GM10248 (cell line): ENCODE data around the gene HCRTR1.

Experiments
- CTCF ChIA-PET: fragments of 300-600 bp; sonication (Branson Sonifier 250); formaldehyde crosslinking; extraction: SDS; loops from one replicate; lab custom pipeline; 2021; ENCODE audit warnings: antibody characterized with exemption; lab: Yijun Ruan, JAX
- POLR2A ChIA-PET: fragments of 350-650 bp; sonication (Branson Sonifier 250); formaldehyde crosslinking; extraction: SDS; loops from one replicate; lab custom pipeline; 2020; ENCODE audit warnings: antibody characterized with exemption; lab: Yijun Ruan, JAX
- DNase-seq: peaks from one replicate; pipeline ENCODE4 v3.0.0; 2012; ENCODE audit errors: extremely low spot score
- CTCF ChIP-seq: IDR thresholded peaks from 2 replicates; pipeline ENCODE4 v1.5.1; 2012; ENCODE audit warnings: mild to moderate bottlenecking, low read depth; ENCODE audit errors: extremely low read depth, missing control alignments, control extremely low read depth

The HCRTR1 gene

DNA sequence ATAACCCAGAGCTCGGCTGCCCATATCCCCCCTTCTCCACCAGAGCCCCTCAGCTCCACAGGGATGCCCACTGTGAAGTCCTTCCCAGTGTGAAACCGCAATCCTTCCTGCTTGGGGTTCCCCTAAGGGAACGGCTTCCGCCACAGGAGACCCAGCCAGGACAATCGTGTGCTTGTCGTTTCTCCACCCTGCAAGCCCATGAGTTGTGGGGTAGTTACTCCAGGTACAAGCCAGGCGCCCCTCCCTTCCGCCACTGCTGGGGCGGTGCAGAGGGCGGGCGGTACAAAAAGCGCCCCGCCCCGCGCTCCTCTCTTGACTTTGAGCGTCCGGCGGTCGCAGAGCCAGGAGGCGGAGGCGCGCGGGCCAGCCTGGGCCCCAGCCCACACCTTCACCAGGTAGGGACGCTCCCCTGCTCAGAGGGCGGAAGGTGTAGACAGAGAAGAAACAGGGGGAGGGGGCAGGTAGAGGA is 41.3 kb upstream of the HCRTR1 start, which contains the start of gene TINAGL1:
TSS of gene TINAGL1 (plus strand) at position 315 of the 469 bp plus-strand sequence. CDS start 634 bp downstream, outside the sequence.
- no peak for TF ChIP-seq CTCF
- DNase-seq, result no peak
- CTCF ChIA-PET, result interaction anchor here (1.4 kb wide), 1 partner anchor 22 kb away, joined by 3 read pairs; no protein-coding TSS in a partner anchor
- POLR2A ChIA-PET, result no interaction called here

DNA sequence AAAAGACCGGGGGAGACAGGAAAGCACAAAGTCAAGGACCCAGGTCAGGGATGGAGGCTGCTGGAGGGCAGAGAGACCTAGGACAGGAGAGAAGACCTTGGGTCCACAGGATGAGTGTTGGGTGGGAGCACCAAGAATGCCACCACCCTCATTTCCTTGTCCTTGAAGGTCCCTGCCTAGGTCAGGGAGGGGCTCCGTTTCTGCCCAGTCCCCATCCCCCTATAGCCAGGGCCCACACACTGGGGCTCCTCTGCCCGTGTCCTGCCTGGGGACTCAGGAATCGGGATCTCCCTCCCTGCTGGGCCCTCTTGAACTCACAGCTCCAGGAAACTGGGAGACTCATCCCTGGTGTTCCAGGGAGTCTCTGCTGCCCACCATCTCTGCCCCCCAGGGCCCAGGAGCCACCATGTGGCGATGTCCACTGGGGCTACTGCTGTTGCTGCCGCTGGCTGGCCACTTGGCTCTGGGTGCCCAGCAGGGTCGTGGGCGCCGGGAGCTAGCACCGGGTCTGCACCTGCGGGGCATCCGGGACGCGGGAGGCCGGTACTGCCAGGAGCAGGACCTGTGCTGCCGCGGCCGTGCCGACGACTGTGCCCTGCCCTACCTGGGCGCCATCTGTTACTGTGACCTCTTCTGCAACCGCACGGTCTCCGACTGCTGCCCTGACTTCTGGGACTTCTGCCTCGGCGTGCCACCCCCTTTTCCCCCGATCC is 40.6 kb upstream of the HCRTR1 start:
- ChIA-PET POLR2A (no interaction called here), CTCF (interaction anchor here (0.9 to 1.0 kb wide), 2 partner anchors 16 to 42 kb away, joined by 3 read pairs; no protein-coding TSS in a partner anchor)
- TF ChIP-seq CTCF, result no peak
- DNase-seq, result no peak

DNA sequence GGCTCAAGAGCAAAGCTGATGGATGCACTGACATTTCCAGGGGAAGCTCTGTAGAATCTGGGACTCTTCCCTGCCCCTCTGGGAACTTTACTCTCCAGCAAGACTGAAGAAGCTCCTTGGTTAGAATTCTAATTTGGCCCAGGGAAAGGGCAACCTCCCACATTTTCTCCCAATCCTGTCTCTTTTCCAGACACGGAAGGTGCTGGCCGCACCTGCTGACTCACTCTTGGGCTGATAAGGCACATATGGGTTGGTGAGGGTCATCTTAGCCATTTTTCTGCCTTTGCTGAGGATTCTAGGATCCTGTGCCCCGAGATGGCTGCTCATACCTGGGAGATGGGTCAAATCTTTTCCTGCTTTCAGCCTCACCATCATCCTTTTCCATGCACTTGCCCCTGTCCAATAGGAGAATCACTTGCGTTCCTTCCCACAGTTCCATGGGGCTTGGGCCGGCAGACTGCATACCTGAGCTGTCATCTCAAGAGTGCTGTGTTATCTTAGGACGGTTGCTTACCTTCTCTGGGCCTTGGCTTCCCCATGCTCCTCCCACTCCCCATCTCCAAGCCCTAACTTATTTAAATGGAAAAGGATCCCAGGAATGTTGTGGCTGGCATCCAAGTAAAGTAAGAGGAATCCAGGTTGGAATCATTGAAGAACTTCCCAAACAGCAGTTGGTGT is 39.8 kb upstream of the HCRTR1 start:
- POLR2A ChIA-PET, result no interaction called here
- no peak for TF ChIP-seq CTCF
- CTCF ChIA-PET, result interaction anchor here (0.7 to 1.8 kb wide), 8 partner anchors 10 to 212 kb away, joined by 3 to 6 read pairs (median 4); no protein-coding TSS in a partner anchor
- no peak for DNase-seq

DNA sequence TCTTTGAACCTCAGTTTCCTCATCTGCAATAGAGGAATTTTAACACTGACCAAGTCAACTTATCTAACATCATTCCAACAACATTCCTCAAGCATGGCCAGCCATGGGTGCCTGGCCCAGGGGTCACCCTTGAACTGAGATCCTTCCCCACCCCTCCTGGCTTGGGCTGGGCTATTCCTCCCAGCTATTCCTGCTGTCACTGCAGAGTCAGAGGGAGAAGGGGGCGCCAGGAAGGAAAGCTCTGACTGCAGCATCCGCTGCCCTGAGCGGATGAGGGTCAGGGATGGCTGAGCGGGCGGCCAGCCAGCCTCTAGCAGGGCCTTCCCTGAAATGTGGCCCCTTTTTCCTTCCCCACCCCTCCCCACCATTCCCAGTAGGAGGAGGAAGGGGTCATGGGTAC is 38.1 kb upstream of the HCRTR1 start:
- no peak for TF ChIP-seq CTCF
- ChIA-PET CTCF (interaction anchor here (0.8 to 1.9 kb wide), 6 partner anchors 8 to 210 kb away, joined by 3 to 6 read pairs (median 5); no protein-coding TSS in a partner anchor), POLR2A (no interaction called here)
- no peak for DNase-seq

DNA sequence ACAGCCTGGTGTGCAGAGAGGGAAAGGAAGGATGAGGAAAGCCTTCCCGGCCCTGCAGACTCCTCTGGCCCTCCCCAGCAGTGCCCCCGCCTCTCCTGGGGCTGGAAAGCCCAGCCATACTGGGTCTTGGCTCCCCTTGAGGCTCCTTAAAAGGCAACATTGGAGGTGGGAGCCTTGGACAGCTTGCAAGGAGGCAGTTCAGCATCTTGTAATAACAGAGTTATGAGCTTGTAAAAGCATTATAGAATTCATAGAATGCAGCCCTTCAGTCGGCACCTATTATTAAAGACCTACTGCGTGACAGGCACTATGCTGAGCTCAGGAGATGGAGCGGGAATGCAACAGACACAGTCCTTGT is 37.0 kb upstream of the HCRTR1 start:
- ChIA-PET POLR2A (interaction anchor here (0.6 kb wide), 1 partner anchor 68 kb away, joined by 8 read pairs; no protein-coding TSS in a partner anchor), CTCF (interaction anchor here (0.8 to 1.6 kb wide), 4 partner anchors 11 to 17 kb away, joined by 3 to 5 read pairs (median 5); no protein-coding TSS in a partner anchor)
- no peak for DNase-seq
- TF ChIP-seq CTCF, result no peak

GRCh38 chr1:31580891-31581603 is 36.4 kb upstream of the HCRTR1 start:
- ChIA-PET POLR2A (interaction anchor here (0.6 kb wide), 1 partner anchor 67 kb away, joined by 8 read pairs; no protein-coding TSS in a partner anchor), CTCF (interaction anchor here (0.8 to 1.6 kb wide), 5 partner anchors 12 to 32 kb away, joined by 3 to 5 read pairs (median 5); no protein-coding TSS in a partner anchor)
- no peak for DNase-seq
- no peak for TF ChIP-seq CTCF
